Pons (tissue), 1 donor: ENCODE data around the gene GARIN5B.

Experiments used
- DNase-seq: peaks from one replicate; pipeline ENCODE4 v3.0.0-alpha.2; 2016; ENCODE audit warnings: low spot score

Gene GARIN5B

DNA sequence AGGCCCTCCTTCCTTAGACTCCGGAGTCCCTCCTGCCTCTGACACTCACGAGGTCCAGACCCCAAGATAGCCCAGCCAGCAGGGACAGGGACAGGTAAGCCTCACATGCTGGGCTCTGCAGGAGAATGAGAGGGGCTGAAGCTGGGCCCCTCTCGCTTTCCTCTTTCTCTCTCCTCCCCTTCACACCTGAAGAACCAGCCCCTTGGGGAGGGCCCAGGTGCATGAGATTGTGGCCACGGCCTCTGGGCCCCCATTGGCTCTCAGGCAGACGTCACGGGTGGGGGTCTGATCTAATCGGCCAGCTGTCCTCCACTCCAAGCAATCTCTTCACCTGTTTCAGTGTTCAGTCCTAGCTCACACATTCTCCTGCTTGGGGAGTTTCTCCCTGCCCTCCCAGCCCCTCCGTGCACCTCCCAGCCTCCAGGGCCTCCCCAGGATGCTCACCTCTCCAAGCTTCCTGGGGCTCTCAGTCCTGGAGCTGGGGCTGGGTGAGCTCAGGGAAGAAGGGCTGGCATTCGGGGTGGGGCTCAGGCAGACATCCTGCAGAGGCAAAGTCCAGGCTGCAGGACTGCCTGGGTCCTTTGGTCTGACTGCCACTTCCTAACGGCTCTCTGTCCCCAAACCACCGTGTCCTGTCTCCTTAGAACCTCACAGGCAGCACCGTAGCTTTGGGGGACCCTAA lies 40.7 kb downstream of the GARIN5B start:
- no peak for DNase-seq

DNA sequence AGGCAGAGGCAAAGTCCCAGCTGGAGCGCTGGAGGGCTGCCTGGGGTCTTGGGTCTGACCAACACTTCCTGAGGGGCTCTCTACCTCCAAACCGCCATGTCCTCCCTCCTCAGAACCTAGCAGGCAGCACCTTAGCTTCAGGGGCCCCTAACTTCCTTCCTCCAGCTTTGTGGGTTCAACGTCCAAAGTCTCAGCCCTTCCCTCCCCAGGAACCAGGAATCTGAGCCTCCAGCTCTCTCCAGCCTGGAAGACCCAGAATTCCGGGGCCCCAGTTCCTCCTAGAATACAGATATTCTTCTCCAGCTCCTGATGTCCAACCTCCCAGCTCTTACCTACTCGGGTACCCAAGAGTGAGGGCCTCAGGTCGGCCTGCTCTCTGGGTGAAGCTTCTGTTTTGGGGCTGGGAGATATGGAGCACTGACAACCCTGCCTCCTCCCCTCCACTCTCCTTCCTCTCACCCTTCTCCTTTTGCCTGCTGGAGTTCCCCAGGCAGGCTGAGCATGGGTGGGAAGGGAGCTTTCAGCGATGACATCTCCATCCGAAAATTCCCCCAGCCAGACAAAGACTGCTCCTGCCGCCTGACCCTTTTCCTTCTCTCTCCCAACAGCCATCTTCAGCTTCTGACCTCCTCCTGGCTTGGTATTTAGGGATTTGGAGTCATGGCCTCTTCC lies 41.5 kb downstream of the GARIN5B start:
- no peak for DNase-seq

DNA sequence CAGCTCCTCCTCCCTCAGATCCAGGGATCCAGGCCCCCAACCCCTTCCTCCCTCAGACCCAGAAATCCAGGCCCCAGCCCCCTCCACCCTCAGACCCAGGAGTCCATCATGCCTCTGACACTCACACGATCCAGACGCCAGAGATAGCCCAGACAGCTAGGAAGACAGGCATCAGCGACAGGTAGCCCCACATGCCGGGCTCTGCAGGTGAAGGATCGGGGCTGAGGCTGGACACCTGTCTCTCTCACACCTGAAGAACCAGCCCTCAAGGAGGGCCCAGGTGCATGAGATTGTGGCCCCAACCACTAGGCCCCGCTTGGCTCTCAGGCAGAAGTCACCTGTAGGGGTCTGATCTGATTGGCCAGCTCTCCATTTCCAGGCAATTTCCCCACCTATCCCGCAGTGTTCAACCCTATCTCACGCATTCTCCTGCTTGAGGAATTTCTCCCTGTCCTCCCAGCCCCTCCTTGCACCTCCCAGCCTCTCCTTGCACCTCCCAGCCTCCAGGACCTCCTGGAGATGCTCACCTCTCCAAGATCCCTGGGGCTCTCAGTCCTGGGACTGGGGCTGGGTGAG lies 42.1 kb downstream of the GARIN5B start:
- no peak for DNase-seq

DNA sequence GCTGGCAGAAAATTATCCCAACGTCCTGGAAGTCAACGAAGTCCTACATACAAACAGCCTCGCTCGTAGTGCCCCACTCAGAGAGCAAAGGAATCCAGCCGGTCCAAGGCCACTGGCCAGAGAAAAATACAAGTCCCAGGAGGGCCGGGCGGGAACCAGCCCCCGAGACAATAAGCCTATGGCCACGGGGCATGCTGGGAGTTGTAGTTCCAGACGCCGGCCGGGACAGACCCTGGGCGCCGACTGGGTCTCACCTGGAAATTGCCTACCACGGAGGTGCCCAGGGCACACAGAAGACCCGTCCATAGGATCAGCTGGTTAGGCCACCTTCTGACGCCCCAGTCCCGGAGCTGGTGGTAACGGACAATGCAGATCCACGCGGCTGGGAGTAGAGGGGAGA lies 43.3 kb downstream of the GARIN5B start:
- DNase-seq = no peak

DNA sequence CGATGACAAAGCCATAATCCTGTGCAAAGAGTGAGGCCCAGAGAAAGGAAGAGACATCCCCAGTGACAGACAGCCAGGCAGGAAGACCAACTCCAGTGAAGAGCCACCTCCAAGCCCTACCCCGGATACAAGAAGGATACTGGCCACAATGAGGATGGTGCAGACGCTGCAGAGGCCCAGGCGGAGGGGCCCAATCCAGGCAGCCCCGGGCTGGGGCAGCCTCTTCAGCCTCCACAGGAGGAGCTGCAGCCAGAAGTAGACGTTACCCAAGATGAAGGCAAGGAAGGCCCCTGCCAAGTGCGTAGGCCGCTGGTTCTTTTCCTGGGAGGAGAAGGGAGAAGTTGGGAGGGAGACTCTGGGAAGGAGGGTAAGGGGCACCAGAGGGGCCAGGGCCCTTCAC lies 46.4 kb downstream of the GARIN5B start:
- DNase-seq = no peak

DNA sequence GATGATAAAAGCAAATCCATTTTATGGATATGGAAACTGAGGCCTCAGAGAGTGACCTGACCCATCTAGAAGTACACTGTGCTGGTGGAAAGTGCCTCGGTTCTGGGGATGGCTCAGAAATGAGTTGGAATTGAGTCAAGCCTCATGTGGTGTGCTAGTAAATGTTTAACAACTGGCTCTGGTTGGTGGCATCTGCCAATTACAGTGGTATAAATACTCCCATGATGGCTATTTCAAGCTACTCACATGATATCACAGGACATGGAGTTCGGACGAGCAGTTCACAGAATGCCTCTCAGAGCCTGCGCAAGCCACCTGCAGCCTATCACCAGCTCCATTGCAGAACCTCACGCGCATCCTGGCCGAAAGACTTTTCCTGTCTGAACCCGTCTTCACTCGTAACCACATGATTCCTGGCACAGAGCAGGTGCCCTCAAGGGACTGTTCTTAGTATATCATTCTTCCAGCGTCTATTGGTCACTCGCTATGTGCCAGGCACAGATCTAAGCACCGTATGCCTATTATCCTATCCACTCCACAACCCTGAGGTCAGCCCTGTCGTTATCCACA lies 47.0 kb downstream of the GARIN5B start:
- DNase-seq = no peak

DNA sequence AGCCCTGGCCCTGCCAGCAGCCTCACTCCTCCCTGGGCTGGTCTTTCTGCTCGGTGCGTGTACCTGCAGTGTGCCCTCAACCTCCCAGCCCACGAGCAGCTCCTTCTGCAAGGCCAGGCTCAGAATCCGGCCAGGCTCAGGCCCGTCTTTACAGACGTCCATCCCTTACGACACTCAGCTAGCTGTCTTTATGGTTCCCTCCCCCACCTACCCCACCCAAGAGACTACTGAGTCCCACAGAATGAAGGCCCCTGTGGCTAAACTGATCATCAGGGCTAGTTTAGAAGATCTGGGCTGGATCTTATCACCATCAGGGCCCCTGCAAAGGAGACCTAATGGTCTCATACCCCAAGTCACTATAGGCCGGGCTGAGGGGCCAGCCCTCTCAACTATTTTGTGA lies 48.7 kb downstream of the GARIN5B start:
- no peak for DNase-seq

DNA sequence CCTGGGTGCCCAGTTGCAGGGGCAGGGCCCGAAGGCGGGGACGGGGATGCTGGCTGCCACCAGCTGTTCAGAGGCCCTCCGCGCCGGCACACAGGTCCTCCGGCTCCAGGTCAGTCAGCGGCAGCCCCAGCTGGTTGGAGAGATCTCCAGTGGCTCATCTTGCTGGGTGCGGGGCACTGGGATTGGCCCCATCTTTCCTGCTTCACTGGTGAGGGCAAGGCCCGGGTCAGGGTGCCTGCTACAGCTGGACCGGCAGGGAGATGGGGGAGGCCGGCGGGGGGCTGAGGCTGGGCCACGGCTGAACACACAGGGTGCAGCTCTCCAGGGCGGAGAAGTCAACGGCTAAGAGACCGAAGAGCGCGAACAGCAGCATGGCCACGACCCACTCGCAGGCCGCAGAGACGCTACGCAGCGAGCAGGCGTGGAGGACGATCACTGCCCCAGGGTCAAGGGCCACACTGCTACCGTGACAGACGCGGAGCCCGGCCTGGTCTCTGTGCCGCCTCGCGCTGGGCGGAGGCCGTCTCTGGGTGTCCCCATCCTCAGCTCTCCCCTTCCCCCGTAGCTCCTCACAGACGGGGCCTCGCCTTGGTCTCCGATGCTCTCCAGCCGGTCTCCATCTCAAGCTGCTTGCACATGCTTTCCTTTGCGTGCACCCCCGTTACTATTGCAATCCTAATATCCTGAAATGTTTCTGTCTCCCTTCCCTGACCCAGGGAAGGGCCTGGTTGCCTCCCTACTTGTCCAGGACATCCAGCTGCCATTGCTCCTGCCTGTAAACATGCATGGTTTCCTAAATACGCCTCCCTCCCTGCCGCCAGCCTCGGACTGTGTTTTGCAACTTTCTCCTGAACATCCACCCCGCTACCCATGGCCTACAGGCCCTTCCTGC lies 50.2 kb downstream of the GARIN5B start:
- no peak for DNase-seq

DNA sequence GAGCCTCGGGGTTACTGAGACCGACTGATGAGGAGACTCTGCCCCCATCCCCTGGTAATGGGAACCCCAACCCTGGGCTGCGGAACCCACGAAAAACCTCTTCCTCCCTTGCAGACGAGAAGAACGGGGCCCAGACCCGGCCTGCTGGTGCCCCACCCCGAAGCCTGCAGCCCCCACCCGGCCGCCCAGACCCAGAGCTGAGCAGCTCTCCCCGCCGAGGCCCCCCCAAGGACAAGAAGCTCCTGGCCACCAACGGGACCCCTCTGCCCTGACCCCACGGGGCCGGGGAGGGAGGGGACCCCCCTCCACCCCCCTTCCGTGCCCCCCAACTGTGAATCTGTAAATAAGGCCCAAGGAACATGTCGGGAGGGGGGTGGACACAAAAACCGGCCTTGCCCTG lies 51.3 kb downstream of the GARIN5B start:
- DNase-seq = no peak

DNA sequence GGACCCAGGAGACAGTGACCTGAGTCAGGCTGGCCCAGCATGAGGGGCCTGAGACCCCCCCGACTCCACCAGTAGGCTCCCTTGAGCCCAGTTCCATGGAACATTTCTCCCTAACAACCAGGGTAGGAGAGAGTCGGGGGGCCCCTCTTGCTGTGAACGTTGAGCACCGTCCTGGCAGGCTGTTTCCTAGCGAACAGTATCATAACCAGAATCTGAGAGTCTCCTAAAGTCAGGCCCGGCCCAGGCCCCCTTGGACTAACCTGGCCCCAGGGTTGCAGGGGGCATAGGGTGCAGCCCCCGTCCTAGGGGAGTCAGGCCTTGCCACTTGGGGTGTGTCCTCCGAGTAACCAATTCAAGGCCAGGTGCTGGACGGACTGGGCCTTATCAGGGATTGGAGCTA lies 51.7 kb downstream of the GARIN5B start:
- no peak for DNase-seq

DNA sequence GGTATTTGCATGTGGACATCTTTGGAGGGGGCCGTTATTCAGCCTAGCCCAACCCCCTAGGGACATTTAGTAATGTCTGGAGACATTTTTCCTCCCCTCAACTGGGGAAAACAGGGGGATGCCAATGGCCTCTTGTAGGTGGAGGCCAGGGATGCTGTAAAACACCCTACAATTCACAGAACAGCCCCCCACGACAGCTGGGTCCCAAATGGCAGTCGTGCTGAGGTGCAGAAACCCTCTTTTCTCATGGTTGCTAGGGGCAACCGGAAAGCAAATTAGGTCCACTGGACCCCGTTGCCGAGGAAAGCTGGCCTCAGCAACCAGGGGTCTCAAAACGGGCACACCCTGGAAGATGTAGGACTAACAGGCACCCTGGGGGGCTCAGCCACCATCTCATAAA lies 52.6 kb downstream of the GARIN5B start:
- DNase-seq = no peak

DNA sequence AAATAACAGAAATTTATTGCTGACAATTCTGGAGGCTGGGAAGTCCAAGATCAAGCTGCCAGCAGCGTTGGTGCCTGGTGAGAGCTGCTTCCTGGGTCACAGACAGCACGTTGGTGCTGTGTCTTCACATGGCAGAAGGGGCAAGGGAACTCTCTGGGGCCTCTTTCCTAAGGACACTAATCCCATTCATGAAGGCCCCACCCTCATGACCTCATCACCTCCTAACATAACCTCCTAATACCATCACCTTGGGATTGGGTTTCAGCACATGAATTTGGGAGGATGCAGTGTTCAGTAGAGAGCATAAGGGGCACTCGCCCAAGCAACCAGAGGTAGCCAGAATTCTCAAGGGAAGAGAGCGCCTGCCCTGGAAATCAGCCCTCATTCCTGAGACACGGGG lies 53.6 kb downstream of the GARIN5B start:
- no peak for DNase-seq

DNA sequence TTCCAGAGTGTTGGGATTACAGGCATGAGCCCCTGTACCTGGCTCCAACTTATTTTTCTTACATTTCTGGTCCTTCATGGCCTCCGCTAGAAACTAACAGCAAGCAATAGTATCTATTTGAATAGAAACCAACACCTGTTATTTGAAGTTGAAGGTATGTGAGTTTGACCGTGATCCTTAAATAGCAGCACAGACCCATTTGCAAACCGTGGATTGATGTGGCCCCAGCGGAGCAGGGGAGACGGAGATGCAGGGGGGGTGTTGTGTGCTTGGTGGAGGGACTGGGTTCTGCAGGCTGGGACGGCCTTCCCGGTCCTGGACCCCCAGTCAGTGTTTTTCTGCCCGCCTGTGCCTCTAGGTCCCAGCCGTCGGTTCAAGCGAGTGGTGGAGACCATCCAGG lies 54.8 kb downstream of the GARIN5B start:
- no peak for DNase-seq

DNA sequence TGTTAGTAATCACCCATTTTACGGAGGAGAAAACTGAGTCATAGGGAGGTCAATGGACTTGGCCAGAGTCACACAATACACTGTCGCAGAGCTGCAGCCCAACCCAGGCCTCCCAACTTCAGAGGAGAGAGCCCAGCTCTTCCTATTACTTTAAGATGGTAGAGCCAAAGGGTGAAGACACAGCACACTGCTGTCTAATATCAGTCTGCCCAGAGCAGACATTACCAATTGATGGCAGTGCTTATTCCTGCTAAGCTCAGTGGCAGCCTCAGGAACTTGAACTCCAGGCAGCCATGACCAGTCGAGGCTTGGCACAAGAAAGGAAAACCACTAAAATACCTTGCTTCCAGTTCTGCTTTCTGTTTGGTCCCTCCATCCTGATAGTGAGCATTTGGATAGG lies 56.3 kb downstream of the GARIN5B start:
- DNase-seq = no peak

DNA sequence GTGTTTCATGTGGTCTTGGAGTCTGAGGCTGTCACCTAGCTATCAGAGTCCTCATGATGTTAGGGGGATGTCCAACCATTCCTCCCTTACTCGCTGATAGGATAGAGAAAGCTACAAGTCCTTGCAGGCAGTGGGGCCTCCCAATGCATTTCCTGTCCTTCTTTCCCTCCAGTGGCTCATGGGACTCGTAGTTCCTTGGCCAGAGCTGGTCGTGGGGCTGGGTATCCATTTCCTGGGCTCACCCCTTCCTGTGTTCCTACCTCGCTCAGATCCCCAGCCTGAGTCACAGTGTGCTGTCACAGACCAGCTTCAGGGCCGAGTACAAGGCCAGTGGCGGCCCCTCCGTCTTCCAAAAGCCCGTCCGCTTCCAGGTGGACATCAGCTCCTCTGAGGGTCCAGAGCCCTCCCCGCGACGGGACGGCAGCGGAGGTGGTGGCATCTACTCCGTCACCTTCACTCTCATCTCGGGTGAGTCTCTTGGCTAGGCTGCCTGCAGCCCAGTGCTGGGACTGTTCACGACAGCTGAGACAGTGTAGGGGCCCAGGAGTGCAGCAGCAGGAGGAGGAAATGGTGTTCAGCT lies 57.0 kb downstream of the GARIN5B start:
- no peak for DNase-seq

DNA sequence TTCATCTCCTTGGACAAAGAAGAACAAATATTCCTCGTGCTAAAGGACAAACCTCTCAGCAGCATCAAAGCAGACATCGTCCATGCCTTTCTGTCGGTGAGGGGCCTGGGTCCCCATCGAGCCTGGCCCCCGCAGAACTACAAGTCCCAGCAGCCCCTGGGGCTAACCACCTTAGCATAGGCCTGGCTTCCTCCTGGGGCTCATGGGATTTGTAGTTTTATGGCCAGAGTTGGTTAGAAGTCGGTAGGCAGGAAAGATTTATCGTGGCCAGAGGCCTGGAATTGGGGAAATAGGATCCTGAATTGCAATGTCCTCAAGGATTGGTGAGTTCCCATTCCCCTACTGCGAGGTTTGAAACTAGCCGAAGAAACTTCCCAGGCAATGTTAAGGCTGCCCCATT lies 57.6 kb downstream of the GARIN5B start:
- DNase-seq = no peak

DNA sequence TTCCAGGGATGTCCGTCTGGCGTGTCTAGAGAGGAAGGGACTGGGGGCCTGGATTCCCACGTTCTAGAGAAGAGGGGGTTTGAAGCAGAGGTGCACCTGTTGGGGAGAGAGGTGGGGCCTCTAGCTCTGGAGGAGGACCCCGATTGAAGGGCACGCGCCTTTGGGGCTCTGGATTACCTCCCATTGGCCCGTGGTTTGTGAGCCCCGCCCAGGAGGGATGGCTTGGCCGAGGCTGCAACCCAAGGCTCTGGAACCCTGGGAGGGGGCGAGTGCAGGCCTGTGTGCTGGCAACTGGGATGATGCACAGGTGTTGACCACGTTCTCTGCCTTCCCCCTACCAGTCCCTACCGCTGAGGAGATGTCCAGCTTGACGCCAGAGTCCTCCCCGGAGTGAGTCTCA lies 58.1 kb downstream of the GARIN5B start:
- DNase-seq = no peak
